ENCODE measurements around the gene PID1. TPM values are rescaled to one million over a fixed set of nuclear protein-coding genes. Genes with fewer than 3 reads are reported as not detected.

The PID1 gene
- total RNA-seq, 1 donor from 2014 or later, result not detected

DNA sequence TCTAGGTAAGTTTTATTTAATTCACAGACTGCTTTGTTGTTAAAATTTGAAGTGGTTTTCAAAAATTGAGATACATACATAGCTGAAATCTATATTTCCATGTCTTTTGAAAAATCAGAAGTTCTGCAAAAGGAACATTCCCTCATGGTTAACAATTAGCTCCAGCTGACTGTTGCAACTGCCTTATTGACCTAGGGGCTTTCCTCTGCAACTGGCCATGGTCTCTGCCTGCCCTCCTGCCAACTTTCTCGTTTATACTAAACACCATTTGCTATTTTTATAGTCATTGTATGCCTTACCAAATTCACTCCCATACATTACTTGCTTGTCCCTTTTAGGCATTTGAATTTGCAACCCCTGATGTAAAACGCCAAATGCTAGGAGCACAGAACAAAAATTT lies 107.2 kb downstream of the PID1 start:
- Mint-ChIP-seq H3K27me3 (no peaks in the 10 kb centered on the region), H3K9me3 (peaks cover 2% of the 10 kb centered on the region), H3K4me1 (no peaks in the 10 kb centered on the region), H3K27ac (no peak overlapping the region), H3K4me3 (no peak overlapping the region), H3K36me3 (ENCODE audit: low read depth) (no peaks in the 10 kb centered on the region)
- POLR2A ChIA-PET, result no interaction called here
- no peak for DNase-seq
- CTCF ChIA-PET, result no interaction called here
- TF ChIP-seq, protein P1, sequence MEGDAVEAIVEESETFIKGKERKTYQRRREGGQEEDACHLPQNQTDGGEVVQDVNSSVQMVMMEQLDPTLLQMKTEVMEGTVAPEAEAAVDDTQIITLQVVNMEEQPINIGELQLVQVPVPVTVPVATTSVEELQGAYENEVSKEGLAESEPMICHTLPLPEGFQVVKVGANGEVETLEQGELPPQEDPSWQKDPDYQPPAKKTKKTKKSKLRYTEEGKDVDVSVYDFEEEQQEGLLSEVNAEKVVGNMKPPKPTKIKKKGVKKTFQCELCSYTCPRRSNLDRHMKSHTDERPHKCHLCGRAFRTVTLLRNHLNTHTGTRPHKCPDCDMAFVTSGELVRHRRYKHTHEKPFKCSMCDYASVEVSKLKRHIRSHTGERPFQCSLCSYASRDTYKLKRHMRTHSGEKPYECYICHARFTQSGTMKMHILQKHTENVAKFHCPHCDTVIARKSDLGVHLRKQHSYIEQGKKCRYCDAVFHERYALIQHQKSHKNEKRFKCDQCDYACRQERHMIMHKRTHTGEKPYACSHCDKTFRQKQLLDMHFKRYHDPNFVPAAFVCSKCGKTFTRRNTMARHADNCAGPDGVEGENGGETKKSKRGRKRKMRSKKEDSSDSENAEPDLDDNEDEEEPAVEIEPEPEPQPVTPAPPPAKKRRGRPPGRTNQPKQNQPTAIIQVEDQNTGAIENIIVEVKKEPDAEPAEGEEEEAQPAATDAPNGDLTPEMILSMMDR (IDR thresholded peaks at IDR 0.05), result no peak
- intact Hi-C loops (cut with micrococcal nuclease), result no loop called here
- ATAC-seq (ENCODE audit: low read depth), result no peak

DNA sequence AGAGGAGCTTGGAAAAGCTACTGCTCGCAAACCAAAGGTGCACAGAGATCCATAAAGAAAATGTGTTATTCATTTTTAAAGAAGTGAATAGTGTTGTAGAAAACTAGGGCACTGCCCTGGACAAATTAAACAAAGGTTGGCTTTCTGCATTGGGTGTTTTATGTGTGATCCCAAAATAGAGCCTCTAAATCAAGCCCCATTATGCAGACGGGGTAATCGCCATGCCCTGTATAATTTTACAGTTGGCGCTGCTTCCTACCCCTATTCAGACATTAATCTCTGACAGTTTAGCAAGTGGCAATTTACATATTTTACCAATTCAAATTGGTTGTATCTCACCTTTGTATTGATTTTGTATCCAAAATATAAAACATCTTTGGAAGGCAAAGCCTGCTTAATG lies 109.1 kb downstream of the PID1 start:
- ATAC-seq (ENCODE audit: low read depth), result no peak
- H3K27me3 Mint-ChIP-seq, result no peaks in the 10 kb centered on the region
- TF ChIP-seq, protein P1 (IDR thresholded peaks at IDR 0.05), result no peak
- POLR2A ChIA-PET, result no interaction called here
- H3K9me3 Mint-ChIP-seq, result peaks cover 2% of the 10 kb centered on the region
- H3K36me3 Mint-ChIP-seq (ENCODE audit: low read depth), result no peaks in the 10 kb centered on the region
- CTCF ChIA-PET, result no interaction called here
- DNase-seq, result no peak
- no peak overlapping the region for H3K27ac Mint-ChIP-seq
- H3K4me1 Mint-ChIP-seq, result no peaks in the 10 kb centered on the region
- intact Hi-C loops (cut with micrococcal nuclease), result no loop called here
- no peak overlapping the region for H3K4me3 Mint-ChIP-seq

DNA sequence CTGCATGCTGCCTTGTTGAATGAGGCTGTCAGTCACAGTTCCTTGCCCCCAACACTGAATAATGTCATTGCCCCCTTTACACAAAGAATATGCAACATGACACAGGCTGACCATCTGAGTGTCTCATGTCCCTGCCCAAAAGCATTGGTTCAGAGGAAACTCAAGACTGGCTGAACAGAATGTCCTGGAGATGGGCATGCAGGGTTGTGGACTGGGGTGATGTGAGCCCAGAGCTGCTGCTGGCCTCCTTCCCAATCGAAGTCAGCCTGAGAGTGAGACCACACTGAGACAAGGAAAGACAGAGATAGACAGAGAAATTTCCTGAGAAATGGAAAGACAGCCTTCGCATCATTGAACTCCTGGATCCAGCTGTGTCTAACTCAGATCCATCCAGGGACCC lies 110.1 kb downstream of the PID1 start:
- Mint-ChIP-seq H3K27me3 (no peaks in the 10 kb centered on the region), H3K36me3 (ENCODE audit: low read depth) (no peaks in the 10 kb centered on the region), H3K4me3 (no peak overlapping the region), H3K27ac (no peak overlapping the region), H3K4me1 (no peaks in the 10 kb centered on the region), H3K9me3 (peaks cover 2% of the 10 kb centered on the region)
- ChIA-PET CTCF (no interaction called here), POLR2A (no interaction called here)
- TF ChIP-seq, protein P1 (IDR thresholded peaks at IDR 0.05), result no peak
- intact Hi-C loops (cut with micrococcal nuclease), result no loop called here
- DNase-seq (no peak), ATAC-seq (ENCODE audit: low read depth) (no peak)

DNA sequence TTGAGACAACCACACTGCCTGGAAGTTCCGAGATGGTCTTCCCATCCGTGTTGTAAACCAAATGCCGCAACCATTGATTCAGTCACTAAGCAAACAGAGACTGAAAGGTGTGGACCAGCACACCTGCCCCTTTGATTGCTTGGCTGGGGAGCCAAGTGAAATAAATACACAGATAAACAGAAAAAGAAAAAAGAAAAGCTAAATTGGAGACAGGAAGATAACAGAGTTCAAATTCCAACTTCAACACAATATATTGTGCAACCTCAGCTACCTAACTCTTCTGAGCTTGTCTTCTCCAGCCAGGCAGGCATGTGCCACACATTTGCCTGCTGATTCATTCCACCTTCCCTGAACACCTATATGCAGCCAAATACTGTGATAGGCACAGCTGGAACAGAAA lies 110.9 kb downstream of the PID1 start:
- Mint-ChIP-seq H3K36me3 (ENCODE audit: low read depth) (no peaks in the 10 kb centered on the region), H3K27ac (no peak overlapping the region), H3K9me3 (peaks cover 2% of the 10 kb centered on the region), H3K27me3 (no peaks in the 10 kb centered on the region), H3K4me1 (no peaks in the 10 kb centered on the region), H3K4me3 (no peak overlapping the region)
- CTCF ChIA-PET, result no interaction called here
- DNase-seq, result no peak
- POLR2A ChIA-PET, result no interaction called here
- TF ChIP-seq, protein P1 (IDR thresholded peaks at IDR 0.05), result no peak
- intact Hi-C loops (cut with micrococcal nuclease), result no loop called here
- no peak for ATAC-seq (ENCODE audit: low read depth)

DNA sequence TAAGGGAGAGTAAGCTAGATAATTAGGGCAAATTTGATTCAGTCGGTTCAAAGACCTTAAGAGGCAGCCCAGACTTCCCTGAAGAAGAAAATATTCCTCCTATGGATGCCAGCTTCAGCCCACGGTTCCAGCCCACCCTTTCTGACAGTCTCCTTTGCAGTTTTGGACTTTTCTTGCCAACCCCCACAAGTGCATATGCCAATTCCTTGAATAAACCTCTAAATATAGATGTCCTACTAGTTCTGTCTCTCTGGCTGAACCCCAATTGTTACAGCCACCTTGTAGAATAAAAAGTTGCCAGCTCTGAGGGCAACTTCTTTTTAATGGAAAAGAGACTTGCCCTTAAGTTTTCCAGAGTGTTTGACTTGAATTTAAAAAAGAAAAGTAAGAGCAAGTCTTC lies 111.7 kb downstream of the PID1 start:
- TF ChIP-seq, protein P1 (IDR thresholded peaks at IDR 0.05), result no peak
- POLR2A ChIA-PET, result no interaction called here
- Mint-ChIP-seq H3K4me3 (no peak overlapping the region), H3K4me1 (no peaks in the 10 kb centered on the region), H3K27ac (no peak overlapping the region), H3K27me3 (no peaks in the 10 kb centered on the region), H3K9me3 (peaks cover 2% of the 10 kb centered on the region), H3K36me3 (ENCODE audit: low read depth) (no peaks in the 10 kb centered on the region)
- DNase-seq, result no peak
- no peak for ATAC-seq (ENCODE audit: low read depth)
- CTCF ChIA-PET, result no interaction called here
- intact Hi-C loops (cut with micrococcal nuclease), result no loop called here

Measured in activated B cell treated with CpG ODN at 0.5 μM for 24 hours (primary cell).